Right renal pelvis (tissue), 4 donors: Measurements from ENCODE around the gene MSS51. TPM values are rescaled to one million over a fixed set of nuclear protein-coding genes. Genes with fewer than 3 reads are reported as not detected.
"Not testable (repeated sequence)": the region's sequence is repeated elsewhere in the genome, so short reads cannot be mapped to it uniquely, and the experiment has no call there.

Source experiments
- DNase-seq, 4 donors: peaks; one replicate each; pipeline ENCODE4 v3.0.0-alpha.2; 2013; ENCODE audit warnings: low read depth in 4 of 4, low spot score in 3 of 4, missing footprints in 1 of 4
- polyA plus RNA-seq, 4 donors: library from polyadenylated mRNA; unstranded; fragments of 120-200 nt; gene quantifications; one replicate each; pipeline ENCODE4 v1.2.1, GENCODE V29; 2013; ENCODE audit not compliant: insufficient read length in 4 of 4

MSS51 gene
- polyA plus RNA-seq, 4 donors: 1.6 to 3.1 (median 1.7) TPM

DNA sequence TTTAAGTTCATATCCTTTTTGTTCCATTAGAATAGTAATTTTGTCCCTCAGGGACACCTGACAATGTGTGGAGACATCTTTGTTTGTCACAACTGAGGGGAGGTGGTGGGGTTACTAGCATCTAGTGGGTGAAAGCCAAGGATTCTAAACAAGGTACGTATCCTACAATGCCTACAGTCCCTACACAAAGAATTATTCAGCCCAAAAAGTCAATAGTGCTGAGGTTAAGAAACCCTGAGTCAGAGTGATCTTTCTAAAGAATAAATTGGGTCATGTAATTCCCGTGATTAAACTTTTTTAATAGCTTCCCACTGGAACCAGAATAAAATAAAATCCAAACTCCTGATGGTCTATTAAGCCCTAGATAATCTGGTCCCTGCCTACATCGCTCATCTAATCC lies 16.8 kb downstream of the MSS51 start:
- DNase-seq: no peak

DNA sequence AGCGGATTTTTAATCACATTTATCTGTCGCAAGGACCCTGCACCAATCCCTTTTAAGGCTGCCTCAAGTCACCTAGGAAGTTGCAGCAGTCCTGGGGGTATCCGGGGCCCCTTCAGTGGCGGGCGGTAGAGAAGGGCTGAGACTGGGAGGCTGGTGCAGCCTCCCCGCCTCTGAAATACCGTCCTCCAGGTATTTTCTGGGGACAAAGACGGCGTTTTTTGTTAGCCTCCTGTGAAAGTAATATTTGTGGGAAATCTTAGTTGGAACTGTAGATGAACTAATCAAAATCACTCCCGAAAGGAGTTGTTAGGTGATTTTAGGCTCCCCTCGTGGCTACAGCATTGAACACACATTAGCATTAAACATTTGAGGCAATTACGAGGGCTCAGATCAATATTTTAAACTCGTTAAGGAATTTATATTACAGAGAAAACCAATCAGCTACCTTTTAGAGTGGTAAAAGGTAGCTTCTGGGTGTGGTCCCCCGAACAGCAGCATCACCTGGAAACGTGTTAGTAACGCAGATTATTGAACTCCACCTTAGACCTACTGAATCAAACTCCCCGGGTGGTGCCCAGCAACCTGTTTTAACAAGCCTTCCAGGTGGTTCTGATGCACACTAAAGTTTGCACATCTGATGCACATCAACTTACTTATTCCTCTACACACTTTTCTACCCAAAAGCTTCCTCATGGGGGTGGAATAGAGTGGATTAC lies 19.0 kb downstream of the MSS51 start:
- DNase-seq: no peak

DNA sequence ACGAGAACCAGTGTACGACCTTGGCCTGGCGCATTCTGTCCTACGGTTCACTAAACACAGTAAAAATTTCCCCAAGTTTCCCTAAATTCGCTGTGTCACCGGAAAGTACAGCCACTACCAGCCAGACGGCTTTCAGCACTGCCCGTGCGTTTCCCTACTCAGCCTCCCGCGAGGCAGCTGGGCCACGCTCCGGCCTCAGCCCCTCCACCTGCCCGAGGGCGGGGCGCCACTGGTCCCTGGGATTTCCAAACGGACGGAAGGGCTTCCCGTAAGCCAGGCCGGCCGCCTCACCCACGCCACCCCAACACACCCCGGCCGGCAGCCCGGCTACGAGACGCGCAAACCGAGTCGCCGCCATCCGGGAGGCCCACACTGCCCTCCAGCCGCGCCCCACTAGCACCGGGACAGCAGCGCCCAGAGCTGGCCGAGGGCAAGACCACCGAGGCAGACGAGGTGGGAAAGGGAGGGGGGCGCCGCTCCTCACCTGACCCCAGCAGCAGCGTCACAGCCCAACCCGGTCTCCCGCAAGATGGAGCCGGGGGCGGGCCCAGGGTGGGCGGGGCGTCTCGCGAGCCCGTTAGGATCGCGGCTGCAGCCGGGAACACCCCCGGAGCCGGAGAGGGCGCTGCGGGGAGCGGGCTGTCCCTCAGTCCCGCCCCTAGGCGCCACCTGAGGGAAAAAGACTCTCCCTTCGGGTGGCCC lies 19.7 kb downstream of the MSS51 start, which contains the start of gene ANXA7:
TSS of gene ANXA7 (minus strand) at position 531 of the 702 bp plus-strand sequence. CDS start 13,202 bp downstream, outside the sequence.
- DNase-seq: peak; percentile 83 to 88 (median 84)

DNA sequence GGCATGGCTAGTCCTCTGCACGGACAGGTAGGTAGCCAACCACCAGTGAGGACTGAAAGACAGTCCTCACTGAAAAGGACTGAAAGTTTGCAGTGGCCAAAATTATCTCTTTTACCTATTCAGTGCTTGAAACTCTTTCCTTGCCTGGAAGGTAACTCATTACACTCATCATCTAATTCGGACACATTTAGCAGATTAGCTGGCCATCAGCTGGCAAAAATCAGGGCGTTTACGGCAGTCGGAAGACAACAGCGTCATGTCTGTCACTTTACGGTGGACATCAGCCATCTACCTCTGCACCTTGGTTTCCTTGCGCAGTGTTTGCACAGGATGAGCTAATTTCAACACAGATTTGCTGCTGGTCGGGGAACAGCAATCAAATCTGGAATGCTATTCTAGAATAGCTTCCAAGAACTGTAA lies 20.2 kb downstream of the MSS51 start:
- peak in 2 of 4 donors; percentile 36 to 38 for DNase-seq

DNA sequence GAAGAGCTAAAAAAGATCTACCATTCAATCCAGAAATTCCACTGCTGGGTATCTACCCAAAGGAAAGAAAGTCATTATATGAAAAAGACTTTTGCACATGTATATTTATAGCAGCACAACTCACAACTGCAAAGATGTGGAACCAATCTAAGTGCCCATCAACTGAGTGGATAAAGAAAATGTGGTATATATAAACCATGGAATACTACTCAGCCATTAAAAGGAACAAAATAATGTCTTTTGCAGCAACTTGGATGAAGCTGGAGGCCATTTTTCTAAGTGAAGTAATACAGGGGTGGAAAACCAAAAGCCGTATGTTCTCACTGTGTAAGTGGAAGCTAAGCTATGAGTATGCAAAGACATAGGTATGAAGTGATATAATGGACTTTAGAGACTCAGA lies 22.5 kb downstream of the MSS51 start:
- no peak for DNase-seq

DNA sequence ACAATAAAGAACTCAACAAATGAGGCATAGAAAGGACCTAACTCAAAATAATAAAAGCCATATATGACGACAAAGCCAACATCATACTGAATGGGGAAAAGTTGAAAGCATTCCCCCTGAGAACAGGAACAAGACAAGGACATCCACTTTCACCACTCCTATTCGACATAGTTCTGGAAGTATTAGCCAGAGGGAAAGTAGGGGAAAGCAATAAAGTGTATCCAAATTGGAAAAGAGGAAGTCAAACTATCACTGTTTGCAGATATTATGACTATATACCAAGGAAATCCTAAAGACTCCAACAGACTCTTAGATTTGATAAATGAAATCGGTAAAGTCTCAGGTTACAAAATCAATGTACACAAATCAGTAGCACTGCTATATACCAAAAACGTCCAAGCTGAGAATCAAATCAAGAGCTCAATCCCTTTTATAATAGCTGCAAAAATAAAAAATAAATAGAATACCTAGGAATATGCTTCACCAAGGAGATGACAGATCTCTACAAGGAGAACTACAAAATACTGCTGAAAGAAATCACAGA lies 24.3 kb downstream of the MSS51 start:
- DNase-seq: no peak

DNA sequence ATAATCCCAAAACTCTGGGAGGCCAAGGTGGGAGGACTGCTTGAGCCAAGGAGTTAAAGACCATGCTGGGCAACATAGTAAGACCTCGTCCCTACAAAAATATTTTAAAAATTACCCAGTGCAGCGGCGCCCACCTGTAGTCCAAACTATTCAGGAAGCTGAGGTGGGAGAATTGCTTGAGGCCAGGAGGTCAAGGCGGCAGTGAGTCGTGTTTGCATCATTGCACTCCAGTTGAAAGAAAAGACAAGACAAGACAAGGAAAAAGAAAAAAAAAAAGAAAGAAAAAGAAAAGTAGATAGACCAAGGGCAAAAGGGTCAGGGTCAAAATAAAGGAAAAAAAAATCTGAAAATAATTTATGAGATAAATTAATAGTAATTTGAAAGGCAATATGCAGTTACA lies 25.3 kb downstream of the MSS51 start:
- no peak for DNase-seq

DNA sequence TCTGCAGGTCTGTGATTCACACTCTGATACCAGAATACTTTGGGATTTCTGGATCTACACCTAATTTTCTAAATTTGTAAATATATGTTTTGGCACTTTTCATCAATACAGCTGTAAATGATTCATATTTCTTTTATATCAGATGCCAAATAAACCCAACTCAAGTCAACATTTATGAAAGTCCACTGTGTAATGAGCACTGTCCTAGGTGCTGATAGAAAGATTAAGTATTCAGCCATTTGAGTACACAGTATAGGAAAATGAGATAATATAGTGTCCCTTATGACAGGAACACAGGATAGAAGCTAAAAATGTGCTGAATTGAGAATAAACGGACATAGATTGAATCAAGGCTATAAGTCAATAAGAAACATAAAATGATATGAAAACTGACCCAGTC lies 25.9 kb downstream of the MSS51 start:
- no peak for DNase-seq

DNA sequence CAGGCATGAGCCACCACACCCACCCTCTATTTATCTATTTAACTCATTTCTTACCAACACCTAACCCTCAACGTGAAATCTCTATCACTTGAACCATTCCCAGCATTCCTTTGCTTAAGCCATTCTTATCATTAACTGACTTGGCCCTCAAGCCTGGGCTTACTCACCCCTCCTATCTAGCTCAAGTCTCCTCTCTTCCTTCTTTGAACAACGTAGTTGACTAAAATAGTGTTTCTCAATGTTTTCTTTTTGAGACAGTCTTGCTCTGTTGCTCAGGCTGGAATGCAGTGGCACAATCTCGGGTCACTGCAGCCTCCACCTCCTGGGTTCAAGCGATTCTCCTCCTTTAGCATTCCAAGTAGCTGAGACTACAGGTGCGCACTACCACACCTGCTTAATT lies 26.5 kb downstream of the MSS51 start:
- DNase-seq: no peak

DNA sequence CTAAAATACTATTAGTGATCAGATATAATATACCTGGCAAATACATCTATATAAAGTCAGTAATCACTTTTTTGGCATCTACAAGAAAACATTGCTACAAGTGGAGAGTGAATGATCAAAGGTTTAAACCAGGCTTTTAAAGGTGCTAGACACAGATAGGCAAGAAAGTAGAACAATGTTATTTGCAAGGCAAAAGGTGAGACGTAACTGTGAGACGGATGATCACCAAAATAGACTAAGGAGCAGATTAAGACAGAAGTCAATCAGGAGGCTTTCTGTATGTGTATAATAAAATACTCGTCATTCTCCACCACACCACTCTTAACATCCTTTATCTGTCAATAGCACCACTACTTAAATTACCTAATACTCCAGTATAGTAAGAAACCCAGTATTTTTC lies 27.8 kb downstream of the MSS51 start:
- DNase-seq: no peak

DNA sequence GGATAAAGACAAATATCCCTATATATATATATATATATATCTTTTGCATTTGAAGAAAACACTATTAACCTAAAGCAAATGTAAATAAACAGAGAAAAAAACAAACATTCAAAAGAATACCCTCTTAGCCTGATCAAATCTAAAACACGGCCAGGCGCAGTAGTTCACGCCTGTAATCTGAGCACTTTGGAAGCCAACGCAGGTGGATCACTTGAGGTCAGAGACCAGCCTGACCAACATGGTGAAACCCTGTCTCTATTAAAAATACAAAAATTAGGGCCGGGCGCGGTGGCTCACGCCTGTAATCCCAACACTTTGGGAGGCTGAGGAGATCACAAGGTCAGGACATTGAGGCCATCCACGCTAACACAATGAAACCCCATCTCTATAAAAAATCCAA lies 28.7 kb downstream of the MSS51 start:
- DNase-seq: no peak

DNA sequence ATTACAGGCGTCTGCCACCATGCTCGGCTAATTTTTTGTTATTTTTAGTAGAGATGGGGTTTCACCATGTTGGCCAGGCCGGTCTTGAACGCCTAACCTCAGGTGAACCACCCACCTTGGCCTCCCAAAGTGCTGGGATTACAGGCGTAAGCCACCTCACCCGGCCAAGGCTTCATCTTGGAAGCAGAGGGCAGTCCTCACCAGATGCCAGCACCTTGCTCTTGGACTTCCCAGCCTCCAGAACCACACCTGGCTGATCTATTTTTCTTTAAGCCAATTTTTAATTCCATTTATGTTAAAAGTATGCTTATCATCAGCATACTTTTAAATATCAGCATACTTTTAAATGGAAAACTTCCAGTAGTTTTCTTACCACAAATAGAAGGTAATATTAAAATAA lies 31.7 kb downstream of the MSS51 start:
- DNase-seq: no peak

DNA sequence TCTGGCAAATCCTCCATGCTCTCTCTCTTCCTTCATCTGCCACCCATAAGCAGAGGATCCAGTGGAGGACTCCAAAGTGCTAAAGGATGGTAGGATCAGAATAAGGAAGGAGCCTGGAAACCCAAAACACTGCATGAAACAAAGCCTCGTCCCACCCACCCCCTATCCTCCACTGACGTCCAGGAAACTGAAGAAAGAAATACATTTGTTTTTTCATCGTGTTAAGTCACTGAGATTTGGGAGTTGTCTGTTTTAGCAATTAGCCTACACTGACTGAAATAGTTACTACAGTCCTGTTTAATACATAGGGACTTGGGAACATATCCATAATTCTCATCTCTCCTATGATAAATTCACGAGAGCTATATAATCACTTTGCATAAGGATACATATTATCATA lies 34.3 kb downstream of the MSS51 start:
- no peak for DNase-seq

DNA sequence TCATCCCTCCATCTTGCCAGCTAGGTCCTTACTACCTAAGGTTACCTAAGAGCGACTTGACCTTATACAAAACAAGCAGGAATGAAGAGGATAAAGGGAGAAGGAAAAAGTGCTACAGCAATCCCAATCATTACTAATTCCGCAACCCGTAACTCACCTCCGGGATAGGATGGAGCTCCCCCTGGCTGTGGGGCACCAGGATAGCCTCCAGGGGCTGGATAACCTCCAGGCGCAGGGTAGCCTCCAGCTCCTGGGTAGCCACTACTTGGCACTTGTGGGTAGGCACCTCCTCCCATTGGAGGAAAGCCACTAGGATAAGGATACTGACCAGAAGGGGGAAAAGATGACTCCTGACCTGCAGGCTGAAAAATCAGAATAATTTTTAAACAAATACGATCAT lies 35.3 kb downstream of the MSS51 start:
- no peak for DNase-seq

DNA sequence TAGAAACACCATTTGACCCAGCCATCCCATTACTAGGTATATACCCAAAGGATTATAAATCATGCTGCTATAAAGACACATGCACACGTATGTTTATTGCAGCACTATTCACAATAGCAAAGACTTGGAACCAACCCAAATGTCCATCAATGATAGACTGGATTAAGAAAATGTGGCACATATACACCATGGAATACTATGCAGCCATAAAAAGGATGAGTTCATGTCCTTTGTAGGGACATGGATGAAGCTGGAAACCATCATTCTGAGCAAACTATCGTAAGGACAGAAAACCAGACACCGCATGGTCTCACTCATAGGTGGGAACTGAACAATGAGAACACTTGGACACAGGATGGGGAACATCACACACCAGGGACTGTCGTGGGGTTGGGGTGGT lies 39.0 kb downstream of the MSS51 start:
- not testable (repeated sequence) for DNase-seq

DNA sequence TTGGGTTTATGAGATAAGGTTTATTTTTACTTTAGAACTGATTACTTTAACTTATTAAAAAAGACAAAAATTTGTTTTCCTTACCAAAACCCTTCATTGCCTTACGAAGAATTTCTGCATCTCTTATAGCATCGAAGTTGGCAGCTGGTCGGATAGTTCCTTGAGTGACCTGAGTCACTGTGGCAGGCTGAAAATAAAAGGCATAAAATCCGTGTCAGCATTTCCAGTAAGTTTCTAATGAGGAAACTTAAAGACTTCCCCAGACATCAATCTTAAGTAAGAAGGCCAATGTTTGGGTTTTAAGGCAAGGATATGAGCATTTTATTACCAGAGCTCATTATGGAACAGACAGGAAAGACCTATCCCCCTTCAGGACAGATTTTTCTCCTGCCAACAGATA lies 45.1 kb downstream of the MSS51 start:
- DNase-seq: no peak

DNA sequence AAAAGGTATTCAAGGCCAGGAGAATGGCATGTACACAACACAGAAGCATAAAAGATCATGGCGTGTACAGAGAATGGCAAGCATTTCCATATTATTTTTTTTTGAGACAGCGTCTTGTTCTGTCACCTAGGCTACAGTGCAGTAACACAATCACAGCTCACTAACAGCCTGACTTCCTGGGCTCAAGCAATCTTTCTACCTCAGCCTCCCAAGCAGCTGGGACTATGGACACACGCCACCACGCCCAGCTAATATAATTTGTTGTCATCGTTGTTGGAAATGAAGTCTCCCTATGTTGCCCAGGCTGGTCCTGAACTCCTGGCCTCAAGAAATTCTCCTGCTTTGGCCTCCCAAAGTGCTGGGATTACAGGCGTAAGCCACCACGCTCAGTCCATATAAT lies 46.8 kb downstream of the MSS51 start:
- no peak for DNase-seq

DNA sequence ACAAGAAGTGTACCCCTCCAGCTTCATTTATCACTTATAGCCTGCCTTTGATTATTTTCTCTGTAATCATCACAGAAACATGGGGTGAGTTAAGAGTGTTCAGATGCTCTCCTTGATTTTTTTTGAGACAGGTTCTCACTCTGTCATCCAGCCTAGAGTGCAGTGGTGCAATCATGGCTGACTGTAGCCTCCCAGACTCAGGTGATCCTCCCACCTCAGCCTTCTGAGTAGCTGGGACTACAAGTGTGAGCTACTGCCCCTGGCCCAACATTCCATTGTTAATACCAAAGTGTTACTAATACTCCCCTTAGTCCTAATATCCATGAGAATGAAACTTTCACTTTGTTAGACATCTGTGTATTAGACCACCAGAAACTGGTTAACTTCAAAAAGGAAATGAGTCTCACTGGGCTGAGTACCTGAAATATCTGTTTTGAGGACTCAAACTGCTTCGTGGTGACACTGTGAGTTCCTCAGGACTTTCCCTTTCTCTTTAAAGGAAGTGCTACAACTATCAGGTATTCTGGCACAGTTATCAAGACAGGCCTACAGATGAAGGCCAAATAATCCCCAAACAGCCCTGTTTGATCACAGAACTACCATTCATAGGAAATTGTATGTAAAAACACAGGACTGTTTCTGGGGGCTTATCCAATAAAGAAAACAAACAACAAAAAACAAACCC lies 54.2 kb downstream of the MSS51 start:
- no peak for DNase-seq

DNA sequence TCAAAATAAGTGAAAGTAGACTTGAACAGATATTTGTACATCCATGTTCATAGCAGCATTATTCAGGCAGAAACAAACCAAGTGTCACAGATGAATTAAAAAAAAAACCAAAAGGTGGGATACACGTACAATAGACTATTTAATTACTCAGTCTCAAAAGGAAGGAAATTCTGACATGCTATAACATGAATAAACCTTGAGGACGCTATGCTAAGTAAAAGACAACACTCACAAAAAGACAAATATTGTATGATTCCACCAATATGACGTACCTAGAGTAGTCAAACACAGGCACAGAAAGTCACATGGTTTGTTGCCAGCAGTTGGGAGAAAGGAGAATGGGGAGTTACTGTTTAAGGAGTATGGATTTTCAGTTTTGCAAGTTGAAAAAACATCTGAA lies 56.7 kb downstream of the MSS51 start:
- DNase-seq: no peak
